K562 (cell line): ENCODE data around the gene HPDL.

Source experiments
- CHD2 ChIP-seq: IDR thresholded peaks from 2 replicates; pipeline ENCODE4 v1.6.1; 2011; ENCODE audit warnings: low read depth, low read length
- MYC ChIP-seq, 2 experiments: fragments of 250-450 bp in 1 of 2; sonication (Bioruptor Pico) in 1 of 2; IDR thresholded peaks; 2 replicates each; pipeline versions ENCODE4 v1.5.1 to v1.6.1; 2012 to 2021; ENCODE audit warnings: low read depth in 2 of 2, borderline replicate concordance in 1 of 2, improper control_type of control experiment in 1 of 2, low read length in 1 of 2, mild to moderate bottlenecking in 1 of 2, moderate library complexity in 1 of 2
- NCOA6 ChIP-seq: fragments of 450-650 bp; IDR thresholded peaks from 2 replicates; pipeline ENCODE4 v1.6.1; 2017; ENCODE audit warnings: mild to moderate bottlenecking
- PCBP1 ChIP-seq: fragments of 200-400 bp; formaldehyde crosslinking; IDR thresholded peaks from 2 replicates; pipeline ENCODE4 v1.6.1; 2018; ENCODE audit warnings: mild to moderate bottlenecking, low read depth, low read length; ENCODE audit not compliant: poor library complexity, severe bottlenecking
- RBM17 ChIP-seq: fragments of 200-400 bp; formaldehyde crosslinking; IDR thresholded peaks from 2 replicates; pipeline ENCODE4 v1.6.1; 2017; ENCODE audit warnings: low read depth, mild to moderate bottlenecking, low read length, borderline replicate concordance
- ZNF224 ChIP-seq: sonication (generic); formaldehyde crosslinking; IDR thresholded peaks from 2 replicates; pipeline ENCODE4 v1.8.0; 2022; ENCODE audit warnings: mild to moderate bottlenecking, missing genetic modification reagents
- TF ChIP-seq, protein P1 (sequence below), 3 experiments: IDR thresholded peaks in 2 of 3; conservative IDR thresholded peaks in 1 of 3; 2 replicates each; pipeline ENCODE4 v1.5.1; 2011 to 2012; ENCODE audit warnings: low read length in 3 of 3, mild to moderate bottlenecking in 3 of 3, control low read depth in 2 of 3, improper control_type of control experiment in 1 of 3, inconsistent platforms in 1 of 3, low read depth in 1 of 3, mixed read lengths in 1 of 3, moderate library complexity in 1 of 3; ENCODE audit not compliant: insufficient read depth in 2 of 3
- TF ChIP-seq, protein P2 (sequence below), 3 experiments: fragments of 200-800 bp in 1 of 3; fragments of 250-450 bp in 1 of 3; fragments of 450-650 bp in 1 of 3; sonication (Bioruptor Pico) in 1 of 3; sonication (Bioruptor generic) in 1 of 3; formaldehyde crosslinking in 1 of 3; IDR thresholded peaks; 2 replicates each; pipeline versions ENCODE4 v1.6.1 to v1.8.0; 2016 to 2022; ENCODE audit warnings: mild to moderate bottlenecking in 2 of 3, missing genetic modification characterization in 2 of 3, missing compliant biosample characterization in 1 of 3, moderate library complexity in 1 of 3

DNA sequence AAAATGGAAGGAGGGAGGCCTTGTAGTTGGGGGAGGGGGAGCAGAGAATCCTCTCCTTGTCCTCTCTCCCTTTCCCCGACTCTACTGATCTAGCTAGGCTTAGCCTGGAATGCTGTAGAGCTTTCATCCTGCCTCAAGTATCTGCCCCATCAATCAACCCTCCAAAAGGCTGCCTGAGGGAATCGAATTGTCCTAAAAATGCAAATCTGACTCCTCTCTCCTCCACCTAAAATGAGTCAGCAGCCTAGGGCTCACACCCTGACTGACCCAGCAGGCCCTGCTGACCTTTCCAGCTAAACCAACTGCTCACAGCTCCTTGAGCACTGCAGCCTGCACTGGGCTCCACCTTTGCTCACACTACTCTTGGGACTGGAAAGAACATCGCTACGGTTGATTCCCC, 2.8 kb downstream of the HPDL start:
- no peak for TF ChIP-seq PCBP1
- TF ChIP-seq ZNF224 (CRISPR knock-in tag) = no peak
- TF ChIP-seq CHD2 = no peak
- no peak for TF ChIP-seq RBM17
- TF ChIP-seq MYC (IDR thresholded peaks at IDR 0.05; ENCODE audit: low read depth, low read length) = no peak
- no peak for TF ChIP-seq MYC (CRISPR knock-in tag; IDR thresholded peaks at IDR 0.05; ENCODE audit: borderline replicate concordance, low read depth)
- TF ChIP-seq, protein P1, sequence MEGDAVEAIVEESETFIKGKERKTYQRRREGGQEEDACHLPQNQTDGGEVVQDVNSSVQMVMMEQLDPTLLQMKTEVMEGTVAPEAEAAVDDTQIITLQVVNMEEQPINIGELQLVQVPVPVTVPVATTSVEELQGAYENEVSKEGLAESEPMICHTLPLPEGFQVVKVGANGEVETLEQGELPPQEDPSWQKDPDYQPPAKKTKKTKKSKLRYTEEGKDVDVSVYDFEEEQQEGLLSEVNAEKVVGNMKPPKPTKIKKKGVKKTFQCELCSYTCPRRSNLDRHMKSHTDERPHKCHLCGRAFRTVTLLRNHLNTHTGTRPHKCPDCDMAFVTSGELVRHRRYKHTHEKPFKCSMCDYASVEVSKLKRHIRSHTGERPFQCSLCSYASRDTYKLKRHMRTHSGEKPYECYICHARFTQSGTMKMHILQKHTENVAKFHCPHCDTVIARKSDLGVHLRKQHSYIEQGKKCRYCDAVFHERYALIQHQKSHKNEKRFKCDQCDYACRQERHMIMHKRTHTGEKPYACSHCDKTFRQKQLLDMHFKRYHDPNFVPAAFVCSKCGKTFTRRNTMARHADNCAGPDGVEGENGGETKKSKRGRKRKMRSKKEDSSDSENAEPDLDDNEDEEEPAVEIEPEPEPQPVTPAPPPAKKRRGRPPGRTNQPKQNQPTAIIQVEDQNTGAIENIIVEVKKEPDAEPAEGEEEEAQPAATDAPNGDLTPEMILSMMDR (IDR thresholded peaks at IDR 0.05 in 2 of 3, conservative IDR thresholded peaks at IDR 0.05 in 1 of 3; ENCODE audit: insufficient read depth in 2 of 3, low read depth in 1 of 3, low read length in 3 of 3) = no peak
- TF ChIP-seq, protein P2, sequence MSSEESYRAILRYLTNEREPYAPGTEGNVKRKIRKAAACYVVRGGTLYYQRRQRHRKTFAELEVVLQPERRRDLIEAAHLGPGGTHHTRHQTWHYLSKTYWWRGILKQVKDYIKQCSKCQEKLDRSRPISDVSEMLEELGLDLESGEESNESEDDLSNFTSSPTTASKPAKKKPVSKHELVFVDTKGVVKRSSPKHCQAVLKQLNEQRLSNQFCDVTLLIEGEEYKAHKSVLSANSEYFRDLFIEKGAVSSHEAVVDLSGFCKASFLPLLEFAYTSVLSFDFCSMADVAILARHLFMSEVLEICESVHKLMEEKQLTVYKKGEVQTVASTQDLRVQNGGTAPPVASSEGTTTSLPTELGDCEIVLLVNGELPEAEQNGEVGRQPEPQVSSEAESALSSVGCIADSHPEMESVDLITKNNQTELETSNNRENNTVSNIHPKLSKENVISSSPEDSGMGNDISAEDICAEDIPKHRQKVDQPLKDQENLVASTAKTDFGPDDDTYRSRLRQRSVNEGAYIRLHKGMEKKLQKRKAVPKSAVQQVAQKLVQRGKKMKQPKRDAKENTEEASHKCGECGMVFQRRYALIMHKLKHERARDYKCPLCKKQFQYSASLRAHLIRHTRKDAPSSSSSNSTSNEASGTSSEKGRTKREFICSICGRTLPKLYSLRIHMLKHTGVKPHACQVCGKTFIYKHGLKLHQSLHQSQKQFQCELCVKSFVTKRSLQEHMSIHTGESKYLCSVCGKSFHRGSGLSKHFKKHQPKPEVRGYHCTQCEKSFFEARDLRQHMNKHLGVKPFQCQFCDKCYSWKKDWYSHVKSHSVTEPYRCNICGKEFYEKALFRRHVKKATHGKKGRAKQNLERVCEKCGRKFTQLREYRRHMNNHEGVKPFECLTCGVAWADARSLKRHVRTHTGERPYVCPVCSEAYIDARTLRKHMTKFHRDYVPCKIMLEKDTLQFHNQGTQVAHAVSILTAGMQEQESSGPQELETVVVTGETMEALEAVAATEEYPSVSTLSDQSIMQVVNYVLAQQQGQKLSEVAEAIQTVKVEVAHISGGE (CRISPR knock-in tag; IDR thresholded peaks at IDR 0.05) = no peak
- no peak for TF ChIP-seq NCOA6
